ENCODE data around the gene PRRX2. TPM values are rescaled to one million over a fixed set of nuclear protein-coding genes. Genes with fewer than 3 reads are reported as not detected.

PRRX2 gene
- total and polyA plus RNA-seq, 2 of the 13 experiments (the other 11 are each of a cell fraction or from before 2014, with no cell fraction given) = 0.05 TPM; not detected in 1

GRCh38 chr9:129685220-129685932, 19.9 kb downstream of the PRRX2 start:
- no peak for FAIRE-seq
- Histone ChIP-seq H3K27ac (ENCODE audit: extremely low read length, insufficient read depth, low read length) (no peak overlapping the region), H3K27me3 (ENCODE audit: control insufficient read depth in 1 of 2, insufficient read depth in 2 of 2, low read length in 2 of 2) (peaks cover 0 to 32% of the 10 kb centered on the region in 2 experiments; a peak in 4 of 5 replicates), H2AFZ (ENCODE audit: low read length) (no peak overlapping the region), H3K9me3 (ENCODE audit: low read length) (no peaks in the 10 kb centered on the region), H3K4me1 (ENCODE audit: insufficient read depth, low read length) (no peaks in the 10 kb centered on the region), H3K4me3 (replicated peaks in 1 of 3; ENCODE audit: insufficient read depth in 1 of 3, low read depth in 2 of 3, low read length in 3 of 3) (no peak overlapping the region), H3K4me2 (ENCODE audit: low read depth, low read length) (no peak overlapping the region), H3K36me3 (replicated peaks in 1 of 2; ENCODE audit: control insufficient read depth in 1 of 2, insufficient read depth in 2 of 2, low read length in 2 of 2) (no peaks in the 10 kb centered on the region), H4K20me1 (ENCODE audit: insufficient read depth, low read length) (no peaks in the 10 kb centered on the region), H3K9ac (ENCODE audit: insufficient read depth, low read depth, low read length) (no peak overlapping the region), H3K79me2 (ENCODE audit: insufficient read depth, low read length) (no peaks in the 10 kb centered on the region)
- ChIA-PET CTCF (ENCODE audit: low intra/inter-chr PET ratio, low total read pairs) (no interaction called here), POLR2A (no interaction called here)
- ATAC-seq = no peak
- no TSS peak for BruUV-seq (replicated peaks)
- in situ Hi-C loops (cut with HindIII; ENCODE audit: extremely low pct_ligation_motif_present, low pct_unique_long_range_greater_than_20kb) (no loop called here), intact Hi-C loops (cut with micrococcal nuclease; ENCODE audit: unreplicated experiment) (no loop called here)
- no peak for DNase-seq (ENCODE audit: low spot score)
- 22% methylated on average over 13 of the region's 15 CpGs for WGBS (ENCODE audit: low lambda C conversion rate)
- TF ChIP-seq HNRNPL (IDR thresholded peaks at IDR 0.05; ENCODE audit: low read depth, low read length) = no peak
- TF ChIP-seq ZNF850 (CRISPR knock-in tag; conservative IDR thresholded peaks at IDR 0.05) = no peak
- TF ChIP-seq DDIT3 (CRISPR knock-in tag; IDR thresholded peaks at IDR 0.05) = no peak
- no peak for TF ChIP-seq NCOA1 (CRISPR knock-in tag; IDR thresholded peaks at IDR 0.05)
- no peak for TF ChIP-seq HBP1 (CRISPR knock-in tag; IDR thresholded peaks at IDR 0.05; ENCODE audit: low read depth)
- TF ChIP-seq, protein P1, sequence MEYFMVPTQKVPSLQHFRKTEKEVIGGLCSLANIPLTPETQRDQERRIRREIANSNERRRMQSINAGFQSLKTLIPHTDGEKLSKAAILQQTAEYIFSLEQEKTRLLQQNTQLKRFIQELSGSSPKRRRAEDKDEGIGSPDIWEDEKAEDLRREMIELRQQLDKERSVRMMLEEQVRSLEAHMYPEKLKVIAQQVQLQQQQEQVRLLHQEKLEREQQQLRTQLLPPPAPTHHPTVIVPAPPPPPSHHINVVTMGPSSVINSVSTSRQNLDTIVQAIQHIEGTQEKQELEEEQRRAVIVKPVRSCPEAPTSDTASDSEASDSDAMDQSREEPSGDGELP (IDR thresholded peaks at IDR 0.05; ENCODE audit: borderline replicate concordance, low read depth) = no peak
- no peak for TF ChIP-seq JDP2 (CRISPR knock-in tag; IDR thresholded peaks at IDR 0.05; ENCODE audit: borderline replicate concordance)
- TF ChIP-seq, protein P2, sequence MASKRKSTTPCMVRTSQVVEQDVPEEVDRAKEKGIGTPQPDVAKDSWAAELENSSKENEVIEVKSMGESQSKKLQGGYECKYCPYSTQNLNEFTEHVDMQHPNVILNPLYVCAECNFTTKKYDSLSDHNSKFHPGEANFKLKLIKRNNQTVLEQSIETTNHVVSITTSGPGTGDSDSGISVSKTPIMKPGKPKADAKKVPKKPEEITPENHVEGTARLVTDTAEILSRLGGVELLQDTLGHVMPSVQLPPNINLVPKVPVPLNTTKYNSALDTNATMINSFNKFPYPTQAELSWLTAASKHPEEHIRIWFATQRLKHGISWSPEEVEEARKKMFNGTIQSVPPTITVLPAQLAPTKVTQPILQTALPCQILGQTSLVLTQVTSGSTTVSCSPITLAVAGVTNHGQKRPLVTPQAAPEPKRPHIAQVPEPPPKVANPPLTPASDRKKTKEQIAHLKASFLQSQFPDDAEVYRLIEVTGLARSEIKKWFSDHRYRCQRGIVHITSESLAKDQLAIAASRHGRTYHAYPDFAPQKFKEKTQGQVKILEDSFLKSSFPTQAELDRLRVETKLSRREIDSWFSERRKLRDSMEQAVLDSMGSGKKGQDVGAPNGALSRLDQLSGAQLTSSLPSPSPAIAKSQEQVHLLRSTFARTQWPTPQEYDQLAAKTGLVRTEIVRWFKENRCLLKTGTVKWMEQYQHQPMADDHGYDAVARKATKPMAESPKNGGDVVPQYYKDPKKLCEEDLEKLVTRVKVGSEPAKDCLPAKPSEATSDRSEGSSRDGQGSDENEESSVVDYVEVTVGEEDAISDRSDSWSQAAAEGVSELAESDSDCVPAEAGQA (IDR thresholded peaks at IDR 0.05; ENCODE audit: low read depth) = no peak
- TF ChIP-seq, protein P2 (CRISPR knock-in tag; IDR thresholded peaks at IDR 0.05; ENCODE audit: borderline replicate concordance) = no peak
- TF ChIP-seq SKI (IDR thresholded peaks at IDR 0.05; ENCODE audit: partially characterized antibody) = no peak
- no peak for TF ChIP-seq ZSCAN25 (CRISPR knock-in tag; IDR thresholded peaks at IDR 0.05)
- TF ChIP-seq MIER2 (CRISPR knock-in tag; IDR thresholded peaks at IDR 0.05) = no peak
- TF ChIP-seq ZNF281 (CRISPR knock-in tag; IDR thresholded peaks at IDR 0.05; ENCODE audit: borderline replicate concordance) = no peak

Data from HepG2 (cell line).